HCT116 (cell line): ENCODE measurements around the gene MACROH2A1. TPM values are rescaled to one million over a fixed set of nuclear protein-coding genes. Genes with fewer than 3 reads are reported as not detected.

Experiments used
- ATAC-seq: fragments of 200-7000 bp; cut with Tn5 transposase; 2 replicates; pipeline ENCODE4 v1.9.1; 2020; ENCODE audit warnings: mild to moderate bottlenecking, moderate library complexity
- BruUV-seq: library from RNA; stranded (reverse); fragments of 400-500 nt; replicated peaks from 2 replicates; lab custom pipeline; 2021; lab: Mats Ljungman, UMichigan
- CTCF ChIA-PET: fragments of 300-600 bp; sonication (Branson Sonifier 250); formaldehyde crosslinking; loops from one replicate; lab custom pipeline; 2021; ENCODE audit warnings: antibody characterized with exemption; lab: Charles Lee
- POLR2A ChIA-PET: fragments of 300-600, 350-600 bp; sonication (Branson Sonifier 250); formaldehyde crosslinking; loops from one replicate; lab custom pipeline; 2021; ENCODE audit warnings: antibody characterized with exemption; lab: Charles Lee
- RAD21 ChIA-PET, 2 experiments: fragments of 300-600 bp; sonication (Branson Sonifier 250); formaldehyde crosslinking; loops; one replicate each; lab custom pipeline; 2023; ENCODE audit warnings: low total read pairs in 2 of 2; ENCODE audit not compliant: uncharacterized antibody in 2 of 2, unreplicated experiment in 2 of 2, low non-redundant PET in 1 of 2; lab: Charles Lee
- DNase-seq: peaks from one replicate; pipeline ENCODE4 v3.0.0-alpha.2; 2010; ENCODE audit warnings: low read depth, low spot score
- H2AFZ ChIP-seq: fragments of 200-600 bp; shearing (Covaris generic), sonication (generic); 2 replicates; pipeline ENCODE4 v1.6.1; 2017; ENCODE audit warnings: low read depth, mixed run types, mixed read lengths, antibody characterized with exemption, low read length; ENCODE audit not compliant: poor library complexity, severe bottlenecking
- H3K27ac ChIP-seq: 2 replicates; pipeline ENCODE4 v1.5.1; 2012; ENCODE audit warnings: low read depth, low read length
- H3K27me3 ChIP-seq: fragments of 200-600 bp; sonication (generic); 2 replicates; pipeline ENCODE4 v1.6.1; 2016; ENCODE audit warnings: mixed run types, low read length, mixed read lengths; ENCODE audit not compliant: insufficient read depth
- H3K36me3 ChIP-seq, 2 experiments: fragments of 200-500 bp in 1 of 2; fragments of 200-600 bp in 1 of 2; sonication (Bioruptor generic) in 1 of 2; sonication (generic) in 1 of 2; 2 replicates each; pipeline versions ENCODE4 v1.5.1 to v1.6.1; 2014 to 2016; ENCODE audit warnings: low read length in 2 of 2, inconsistent platforms in 1 of 2, mixed read lengths in 1 of 2, mixed run types in 1 of 2; ENCODE audit not compliant: insufficient read depth in 2 of 2, control insufficient read depth in 1 of 2
- H3K4me1 ChIP-seq, 2 experiments: fragments of 200-600 bp in 1 of 2; sonication (generic) in 1 of 2; 2 replicates each; pipeline versions ENCODE4 v1.5.1 to v1.6.1; 2012 to 2017; ENCODE audit warnings: low read length in 2 of 2, inconsistent platforms in 1 of 2, mild to moderate bottlenecking in 1 of 2, mixed read lengths in 1 of 2, mixed run types in 1 of 2, moderate library complexity in 1 of 2; ENCODE audit not compliant: insufficient read depth in 2 of 2, control insufficient read depth in 1 of 2
- H3K4me2 ChIP-seq: fragments of 200-600 bp; sonication (generic); 2 replicates; pipeline ENCODE4 v1.6.1; 2017; ENCODE audit warnings: mixed run types, low read length, mixed read lengths
- H3K4me3 ChIP-seq, 2 experiments: fragments of 200-600 bp in 1 of 2; sonication (generic) in 1 of 2; replicated peaks in 1 of 2; 2 replicates each; pipeline ENCODE4 v1.5.1; 2011 to 2016; ENCODE audit warnings: low read length in 2 of 2, control low read depth in 1 of 2, low read depth in 1 of 2, mild to moderate bottlenecking in 1 of 2, mixed read lengths in 1 of 2, mixed run types in 1 of 2
- H3K79me2 ChIP-seq: fragments of 200-600 bp; sonication (generic); 2 replicates; pipeline ENCODE4 v1.6.1; 2017; ENCODE audit warnings: mild to moderate bottlenecking, mixed run types, low read length, moderate library complexity, mixed read lengths; ENCODE audit not compliant: insufficient read depth
- H3K9ac ChIP-seq: fragments of 200-600 bp; sonication (generic); 2 replicates; pipeline ENCODE4 v1.6.1; 2016; ENCODE audit warnings: low read length, mixed read lengths
- H3K9me2 ChIP-seq: fragments of 200-600 bp; sonication (generic), shearing (Covaris generic); 2 replicates; pipeline ENCODE4 v1.6.1; 2017; ENCODE audit warnings: mixed run types, mild to moderate bottlenecking, moderate library complexity; ENCODE audit not compliant: insufficient read depth
- H3K9me3 ChIP-seq, 2 experiments: fragments of 200-500 bp in 1 of 2; fragments of 200-600 bp in 1 of 2; sonication (Bioruptor generic) in 1 of 2; sonication (generic) in 1 of 2; 2 replicates each; pipeline ENCODE4 v1.6.1; 2014 to 2017; ENCODE audit warnings: low read length in 2 of 2, mixed read lengths in 2 of 2, inconsistent platforms in 1 of 2, low read depth in 1 of 2, mild to moderate bottlenecking in 1 of 2, mixed run types in 1 of 2, moderate library complexity in 1 of 2; ENCODE audit not compliant: control insufficient read depth in 1 of 2, insufficient read depth in 1 of 2
- H4K20me1 ChIP-seq: fragments of 200-600 bp; sonication (generic), shearing (Covaris generic); 2 replicates; pipeline ENCODE4 v1.6.1; 2017; ENCODE audit warnings: mixed run types, mild to moderate bottlenecking, moderate library complexity; ENCODE audit not compliant: insufficient read depth
- EGR1 ChIP-seq: IDR thresholded peaks from 2 replicates; pipeline ENCODE4 v1.6.1; 2012; ENCODE audit warnings: low read depth
- EZH2phosphoT487 ChIP-seq: fragments of 200-600 bp; IDR thresholded peaks from 2 replicates; pipeline ENCODE4 v1.6.1; 2018; ENCODE audit warnings: antibody characterized with exemption, borderline replicate concordance
- FOSL1 ChIP-seq: IDR thresholded peaks from 2 replicates; pipeline ENCODE4 v1.6.1; 2012; ENCODE audit warnings: low read depth
- JUND ChIP-seq: IDR thresholded peaks from 2 replicates; pipeline ENCODE4 v1.6.1; 2012
- ZBTB33 ChIP-seq: IDR thresholded peaks from 2 replicates; pipeline ENCODE4 v1.6.1; 2011; ENCODE audit warnings: mild to moderate bottlenecking, low read length, moderate library complexity; ENCODE audit not compliant: insufficient replicate concordance; ENCODE audit errors: extremely low read depth
- ZNF274 ChIP-seq: fragments of 200-500 bp; sonication (Bioruptor generic); IDR thresholded peaks from 2 replicates; pipeline ENCODE4 v1.6.1; 2014; ENCODE audit warnings: mild to moderate bottlenecking, low read depth, low read length, inconsistent platforms
- intact Hi-C: fragments of 100-400 bp; cut with micrococcal nuclease; formaldehyde crosslinking; loops from 2 replicates; pipeline ENCODE4 v1.10.0; 2022
- total RNA-seq: library from RNA; stranded (reverse); gene quantifications from one replicate; pipeline ENCODE4 v1.2.1, GENCODE V29; 2021; ENCODE audit not compliant: unreplicated experiment
- TF ChIP-seq, protein P1 (sequence below), 3 experiments: fragments of 200-600 bp in 1 of 3; sonication (generic) in 1 of 3; IDR thresholded peaks in 2 of 3; conservative IDR thresholded peaks in 1 of 3; 2 replicates each; pipeline ENCODE4 v1.5.1; 2012 to 2017; ENCODE audit warnings: low read depth in 2 of 3, low read length in 2 of 3, antibody characterized with exemption in 1 of 3, borderline replicate concordance in 1 of 3, control low read depth in 1 of 3, mild to moderate bottlenecking in 1 of 3, mixed read lengths in 1 of 3, mixed run types in 1 of 3, moderate library complexity in 1 of 3; ENCODE audit not compliant: insufficient read depth in 1 of 3

MACROH2A1 gene
- total RNA-seq, 1 experiment from 2014 or later: 218 TPM

GRCh38 chr5:135350536-135350935, 48.5 kb downstream of the MACROH2A1 start:
- no peak overlapping the region for H3K27ac ChIP-seq
- H3K4me1 ChIP-seq: no peaks in the 10 kb centered on the region
- peaks cover 7% of the 10 kb centered on the region; the same call in 1 of the 2 replicates for H3K79me2 ChIP-seq
- BruUV-seq: no TSS peak
- RAD21 ChIA-PET: no interaction called here
- H3K4me3 ChIP-seq: no peak overlapping the region
- no peaks in the 10 kb centered on the region for H3K27me3 ChIP-seq
- peaks cover 8 to 25% of the 10 kb centered on the region in 2 experiments; a peak in 3 of 4 replicates for H3K36me3 ChIP-seq
- H3K4me2 ChIP-seq: no peak overlapping the region
- TF ChIP-seq ZNF274: no peak
- no peak for TF ChIP-seq JUND
- TF ChIP-seq ZBTB33: no peak
- no peak for TF ChIP-seq FOSL1
- no peak for TF ChIP-seq EZH2phosphoT487
- no peak for TF ChIP-seq EGR1
- TF ChIP-seq, all 23 proteins: peak for 0
- CTCF ChIA-PET: no interaction called here
- Histone ChIP-seq H3K9me3 (no peaks in the 10 kb centered on the region), H4K20me1 (no peaks in the 10 kb centered on the region), H3K9ac (no peak overlapping the region), H2AFZ (no peak overlapping the region), H3K9me2 (no peaks in the 10 kb centered on the region)
- POLR2A ChIA-PET: no interaction called here
- no peak for DNase-seq
- intact Hi-C loops: no loop called here
- no peak for ATAC-seq

DNA sequence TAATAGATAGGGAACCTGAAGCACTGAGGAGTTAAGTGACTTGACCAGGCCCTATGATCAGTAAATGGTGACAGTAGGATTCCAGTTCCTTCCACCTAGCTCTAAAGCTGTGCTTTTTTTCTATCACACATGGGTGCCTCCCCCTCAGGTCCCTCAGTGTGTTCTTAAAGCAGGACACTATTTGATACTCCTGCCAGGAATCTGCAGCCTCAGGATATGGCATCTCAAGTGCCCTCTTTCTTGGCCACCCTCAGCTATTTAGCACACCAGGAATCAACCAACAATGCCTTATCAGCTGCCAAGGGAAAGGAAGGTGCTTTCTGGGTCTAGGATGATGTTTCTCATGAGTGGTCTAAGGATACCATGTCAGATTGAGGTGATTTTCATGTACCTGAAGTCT, 49.1 kb downstream of the MACROH2A1 start:
- H3K4me3 ChIP-seq: no peak overlapping the region
- H3K4me1 ChIP-seq: no peaks in the 10 kb centered on the region
- no peak for DNase-seq
- no peaks in the 10 kb centered on the region for H4K20me1 ChIP-seq
- no peak overlapping the region for H2AFZ ChIP-seq
- RAD21 ChIA-PET: no interaction called here
- TF ChIP-seq, protein P1, sequence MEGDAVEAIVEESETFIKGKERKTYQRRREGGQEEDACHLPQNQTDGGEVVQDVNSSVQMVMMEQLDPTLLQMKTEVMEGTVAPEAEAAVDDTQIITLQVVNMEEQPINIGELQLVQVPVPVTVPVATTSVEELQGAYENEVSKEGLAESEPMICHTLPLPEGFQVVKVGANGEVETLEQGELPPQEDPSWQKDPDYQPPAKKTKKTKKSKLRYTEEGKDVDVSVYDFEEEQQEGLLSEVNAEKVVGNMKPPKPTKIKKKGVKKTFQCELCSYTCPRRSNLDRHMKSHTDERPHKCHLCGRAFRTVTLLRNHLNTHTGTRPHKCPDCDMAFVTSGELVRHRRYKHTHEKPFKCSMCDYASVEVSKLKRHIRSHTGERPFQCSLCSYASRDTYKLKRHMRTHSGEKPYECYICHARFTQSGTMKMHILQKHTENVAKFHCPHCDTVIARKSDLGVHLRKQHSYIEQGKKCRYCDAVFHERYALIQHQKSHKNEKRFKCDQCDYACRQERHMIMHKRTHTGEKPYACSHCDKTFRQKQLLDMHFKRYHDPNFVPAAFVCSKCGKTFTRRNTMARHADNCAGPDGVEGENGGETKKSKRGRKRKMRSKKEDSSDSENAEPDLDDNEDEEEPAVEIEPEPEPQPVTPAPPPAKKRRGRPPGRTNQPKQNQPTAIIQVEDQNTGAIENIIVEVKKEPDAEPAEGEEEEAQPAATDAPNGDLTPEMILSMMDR (IDR thresholded peaks at IDR 0.05 in 2 of 3, conservative IDR thresholded peaks at IDR 0.05 in 1 of 3; ENCODE audit: borderline replicate concordance in 1 of 3, insufficient read depth in 1 of 3, low read depth in 2 of 3, low read length in 2 of 3): no peak
- TF ChIP-seq, all 23 proteins: peak for 0
- CTCF ChIA-PET: no interaction called here
- Histone ChIP-seq H3K36me3 (peaks cover 8 to 25% of the 10 kb centered on the region in 2 experiments; a peak in 3 of 4 replicates), H3K4me2 (no peak overlapping the region), H3K9me3 (no peaks in the 10 kb centered on the region), H3K9ac (no peak overlapping the region), H3K27me3 (no peaks in the 10 kb centered on the region), H3K9me2 (no peaks in the 10 kb centered on the region), H3K79me2 (peaks cover 5% of the 10 kb centered on the region; the same call in 1 of the 2 replicates), H3K27ac (no peak overlapping the region)
- BruUV-seq: no TSS peak
- intact Hi-C loops: no loop called here
- no peak for ATAC-seq
- POLR2A ChIA-PET: no interaction called here
